Tibial nerve (tissue), 4 donors: ENCODE measurements around the gene LRRC8E. TPM values are rescaled to one million over a fixed set of nuclear protein-coding genes. Genes with fewer than 3 reads are reported as not detected.
A peak's percentile ranks its signal among the peaks of the same experiment; 100 is the strongest.
"Not testable (repeated sequence)": the region's sequence is repeated elsewhere in the genome, so short reads cannot be mapped to it uniquely, and the experiment has no call there.

Experiments used
- DNase-seq, 2 donors: peaks; one replicate each; pipeline ENCODE4 v3.0.0-alpha.2; 2019; ENCODE audit warnings: low spot score in 2 of 2
- H3K27ac ChIP-seq, 4 donors: fragments of 200-600 bp; sonication (generic) in 3 of 4; one replicate each; pipeline ENCODE4 v1.5.1; 2017 to 2019; ENCODE audit warnings: mild to moderate bottlenecking in 1 of 4
- H3K27me3 ChIP-seq, 2 donors: fragments of 200-600 bp; sonication (generic) in 1 of 2; one replicate each; pipeline versions ENCODE4 v1.5.1 to v1.6.0; 2017 to 2019
- H3K36me3 ChIP-seq, 3 donors: fragments of 200-600 bp; sonication (generic); one replicate each; pipeline ENCODE4 v1.5.1; 2018 to 2019
- H3K4me1 ChIP-seq, 4 donors: fragments of 200-600 bp; sonication (generic) in 3 of 4; one replicate each; pipeline ENCODE4 v1.5.1; 2017 to 2019
- H3K4me3 ChIP-seq, 4 donors: fragments of 200-600 bp; sonication (generic) in 3 of 4; one replicate each; pipeline ENCODE4 v1.5.1; 2017 to 2019; ENCODE audit warnings: mild to moderate bottlenecking in 1 of 4, moderate library complexity in 1 of 4
- H3K9me3 ChIP-seq, 4 donors: fragments of 200-600 bp; sonication (generic) in 3 of 4; one replicate each; pipeline ENCODE4 v1.5.1; 2017 to 2019
- EP300 ChIP-seq, 2 donors: sonication (generic); formaldehyde crosslinking; IDR thresholded peaks; one replicate each; pipeline ENCODE4 v1.6.1; 2017; ENCODE audit warnings: antibody characterized with exemption in 2 of 2, mild to moderate bottlenecking in 1 of 2
- POLR2A ChIP-seq, 2 donors: fragments of 450-650 bp; IDR thresholded peaks; one replicate each; pipeline ENCODE4 v1.6.1; 2017; ENCODE audit warnings: antibody characterized with exemption in 2 of 2, mild to moderate bottlenecking in 2 of 2, moderate library complexity in 2 of 2
- WGBS, 2 donors: methylation state at CpG; one replicate each; pipeline ENCODE4 v1.1.5; 2018; 5-methylcytosine and 5-hydroxymethylcytosine counted together
- total RNA-seq, 4 donors: library from RNA; depleted of rRNA; stranded (reverse); fragments of >200 nt; gene quantifications; one replicate each; pipeline ENCODE4 v1.1.0, GENCODE V29; 2016
- TF ChIP-seq, protein P1 (sequence below), 5 experiments: fragments of 200-600 bp in 3 of 5; fragments of 450-650 bp in 2 of 5; sonication (generic) in 3 of 5; IDR thresholded peaks; one replicate each; pipeline ENCODE4 v1.5.1; 2016 to 2019; ENCODE audit warnings: antibody characterized with exemption in 5 of 5, mild to moderate bottlenecking in 3 of 5, moderate library complexity in 2 of 5

Gene LRRC8E
- total RNA-seq, 4 donors from 2014 or later = 0.59 to 1.2 TPM; not detected in 2

DNA sequence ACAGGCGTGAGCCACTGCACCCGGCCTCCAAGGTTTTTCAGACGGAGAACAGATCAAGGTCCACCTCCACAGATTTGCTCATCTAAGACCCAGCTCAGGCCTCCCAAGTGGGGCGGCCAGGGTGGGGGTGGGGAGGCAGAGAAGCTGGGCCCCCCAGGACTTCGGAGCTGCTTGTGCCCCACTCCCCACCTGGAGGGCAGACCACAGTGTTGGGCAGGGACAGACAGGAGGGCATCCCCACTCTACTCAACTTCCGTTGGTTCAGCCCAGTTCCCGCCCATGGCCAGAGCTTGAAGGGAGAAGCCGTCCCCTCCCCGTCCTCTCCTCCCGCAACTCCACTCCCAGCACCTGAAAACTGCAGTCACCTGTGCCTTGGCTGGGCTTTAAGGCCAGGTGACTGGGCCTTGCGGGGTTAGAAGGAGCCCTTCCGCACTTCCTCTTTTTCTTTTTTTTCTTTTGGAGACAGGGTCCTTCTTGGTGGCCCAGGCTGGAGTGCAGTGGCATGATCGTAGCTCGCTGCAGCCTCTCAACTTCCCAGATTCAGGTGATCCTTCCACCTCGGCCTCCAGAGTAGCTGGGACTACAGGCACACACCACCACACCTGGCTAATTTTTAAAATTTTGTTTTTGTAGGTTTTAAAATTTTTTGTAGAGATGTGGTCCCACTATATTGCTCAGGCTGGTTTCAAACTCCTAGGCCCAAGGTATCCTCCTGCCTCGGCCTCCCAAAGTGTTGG lies 734 bp upstream of the LRRC8E start:
- 80 to 83% methylated on average over 16 of the region's 16 CpGs for WGBS, 2 donors
- H3K36me3 ChIP-seq = no peaks in the 10 kb centered on the region
- no peak overlapping the region for H3K27ac ChIP-seq
- no peak overlapping the region for H3K4me3 ChIP-seq
- H3K9me3 ChIP-seq = no peaks in the 10 kb centered on the region
- TF ChIP-seq EP300 (IDR thresholded peaks at IDR 0.05) (no peak), POLR2A (IDR thresholded peaks at IDR 0.05) (no peak)
- H3K27me3 ChIP-seq = peaks cover 0 to 58% of the 10 kb centered on the region in 2 donors
- peaks cover 0 to 7% (median 2%) of the 10 kb centered on the region in 4 donors for H3K4me1 ChIP-seq
- DNase-seq = no peak

DNA sequence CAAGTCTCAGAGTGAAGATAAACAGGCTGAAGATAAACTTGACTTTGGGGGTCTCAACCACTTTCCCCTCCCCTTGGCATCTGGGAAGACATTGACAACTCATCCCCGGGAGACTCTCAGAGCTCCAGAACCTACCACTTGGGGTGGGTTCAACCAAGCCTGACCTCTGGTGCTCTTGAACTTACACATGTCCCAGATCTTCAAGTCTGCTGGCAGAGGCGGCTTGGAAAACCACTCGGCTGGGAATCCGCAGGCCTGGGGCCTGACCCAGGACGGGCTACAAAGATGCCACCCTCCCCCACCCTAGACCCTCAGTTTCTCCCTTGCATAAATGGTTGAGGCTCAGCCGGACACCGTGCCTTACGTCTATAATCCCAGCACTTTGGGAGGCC lies 512 bp downstream of the LRRC8E start:
- Histone ChIP-seq H3K4me3 (peak overlapping the region in 1 of 4 donors; percentile 32), H3K27me3 (peaks cover 0 to 70% of the 10 kb centered on the region in 2 donors), H3K4me1 (peaks cover 0 to 7% (median 2%) of the 10 kb centered on the region in 4 donors), H3K27ac (no peak overlapping the region), H3K9me3 (no peaks in the 10 kb centered on the region), H3K36me3 (no peaks in the 10 kb centered on the region)
- TF ChIP-seq POLR2A (IDR thresholded peaks at IDR 0.05) (no peak), EP300 (IDR thresholded peaks at IDR 0.05) (no peak)
- TF ChIP-seq, protein P1, sequence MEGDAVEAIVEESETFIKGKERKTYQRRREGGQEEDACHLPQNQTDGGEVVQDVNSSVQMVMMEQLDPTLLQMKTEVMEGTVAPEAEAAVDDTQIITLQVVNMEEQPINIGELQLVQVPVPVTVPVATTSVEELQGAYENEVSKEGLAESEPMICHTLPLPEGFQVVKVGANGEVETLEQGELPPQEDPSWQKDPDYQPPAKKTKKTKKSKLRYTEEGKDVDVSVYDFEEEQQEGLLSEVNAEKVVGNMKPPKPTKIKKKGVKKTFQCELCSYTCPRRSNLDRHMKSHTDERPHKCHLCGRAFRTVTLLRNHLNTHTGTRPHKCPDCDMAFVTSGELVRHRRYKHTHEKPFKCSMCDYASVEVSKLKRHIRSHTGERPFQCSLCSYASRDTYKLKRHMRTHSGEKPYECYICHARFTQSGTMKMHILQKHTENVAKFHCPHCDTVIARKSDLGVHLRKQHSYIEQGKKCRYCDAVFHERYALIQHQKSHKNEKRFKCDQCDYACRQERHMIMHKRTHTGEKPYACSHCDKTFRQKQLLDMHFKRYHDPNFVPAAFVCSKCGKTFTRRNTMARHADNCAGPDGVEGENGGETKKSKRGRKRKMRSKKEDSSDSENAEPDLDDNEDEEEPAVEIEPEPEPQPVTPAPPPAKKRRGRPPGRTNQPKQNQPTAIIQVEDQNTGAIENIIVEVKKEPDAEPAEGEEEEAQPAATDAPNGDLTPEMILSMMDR (IDR thresholded peaks at IDR 0.05) = no peak
- DNase-seq = no peak
- 57 to 80% methylated on average over 7 to 8 of the region's 8 CpGs for WGBS, 2 donors

DNA sequence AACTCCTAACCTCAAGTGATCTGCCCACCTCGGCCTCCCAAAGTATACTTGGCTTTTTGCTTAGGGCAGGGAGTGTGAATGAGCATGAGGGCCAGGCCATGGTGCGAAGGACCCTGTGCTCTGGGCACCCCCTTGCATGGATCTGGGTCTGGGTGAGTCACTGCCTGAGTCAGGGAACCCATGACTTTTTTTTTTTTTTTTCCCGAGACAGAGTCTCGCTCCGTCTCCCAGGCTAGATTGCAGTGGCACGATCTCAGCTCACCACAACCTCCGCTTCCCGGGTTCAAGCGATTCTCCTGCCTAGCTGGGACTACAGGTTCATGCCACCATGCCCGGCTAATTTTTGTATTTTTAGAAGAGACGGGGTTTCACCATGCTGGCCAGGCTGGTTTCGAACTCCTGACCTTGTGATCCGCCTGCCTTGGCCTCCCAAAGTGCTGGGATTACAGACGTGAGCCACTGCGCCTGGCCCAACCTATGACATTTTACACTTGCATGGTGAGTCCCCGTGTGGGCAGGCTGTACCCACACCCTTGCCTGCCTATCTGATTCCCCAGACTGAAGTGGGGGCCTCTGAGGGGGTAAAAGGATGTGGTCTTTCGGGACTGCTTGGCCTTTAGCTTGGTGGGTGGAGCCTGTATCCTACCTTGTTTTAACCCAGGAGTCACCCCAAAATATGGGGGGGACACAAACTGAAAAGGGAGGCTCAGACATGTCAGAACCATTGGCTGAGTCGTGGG lies 5.2 kb downstream of the LRRC8E start:
- H3K27ac ChIP-seq, DNase-seq, H3K36me3 ChIP-seq, H3K4me3 ChIP-seq, H3K4me1 ChIP-seq, H3K9me3 ChIP-seq: not testable (repeated sequence)
- 78 to 81% methylated on average over 18 of the region's 18 CpGs for WGBS, 2 donors
- peaks cover 0 to 59% of the 10 kb centered on the region in 2 donors for H3K27me3 ChIP-seq

DNA sequence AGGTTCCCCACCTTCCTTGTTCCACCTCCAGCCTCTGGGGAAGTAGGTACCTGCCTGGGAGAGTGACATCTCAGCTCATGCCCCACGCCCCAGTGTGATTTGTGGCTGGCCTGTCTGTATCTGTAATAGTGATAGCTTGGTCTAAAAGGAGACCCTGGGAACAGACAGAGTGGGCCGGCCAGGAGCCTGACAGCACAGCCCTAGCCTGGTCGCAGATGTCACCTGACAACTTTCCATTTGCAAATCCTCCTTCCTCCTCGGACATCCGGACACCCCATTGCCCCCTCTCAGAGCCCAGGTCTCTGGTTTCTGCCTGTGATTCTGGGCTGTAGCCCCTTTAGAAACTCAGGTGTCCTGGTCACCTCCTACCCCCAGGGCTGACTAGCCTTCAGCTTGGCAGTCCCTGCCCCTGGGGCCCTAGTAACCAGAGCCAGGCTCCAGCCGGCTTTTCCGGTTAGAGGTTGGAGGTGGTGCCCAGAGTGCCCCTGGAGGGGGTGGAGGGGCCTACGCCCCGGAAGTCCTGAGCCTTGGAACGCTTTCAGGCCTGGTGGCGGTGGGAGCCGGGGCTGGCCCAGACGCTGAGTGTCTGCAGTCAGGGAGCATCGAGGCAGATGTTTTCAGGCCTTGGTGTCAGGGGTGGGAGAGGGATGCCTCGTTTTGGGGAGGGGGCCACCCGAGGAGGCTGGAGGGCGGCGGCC lies 6.5 kb downstream of the LRRC8E start:
- TF ChIP-seq POLR2A (IDR thresholded peaks at IDR 0.05) = no peak
- no peak for TF ChIP-seq EP300 (IDR thresholded peaks at IDR 0.05)
- TF ChIP-seq, protein P1 (IDR thresholded peaks at IDR 0.05) = no peak
- Histone ChIP-seq H3K27ac (no peak overlapping the region), H3K4me1 (no peaks in the 10 kb centered on the region), H3K27me3 (peaks cover 0 to 47% of the 10 kb centered on the region in 2 donors), H3K4me3 (no peak overlapping the region), H3K36me3 (no peaks in the 10 kb centered on the region), H3K9me3 (no peaks in the 10 kb centered on the region)
- no peak for DNase-seq
- 41 to 47% methylated on average over 16 to 18 of the region's 18 CpGs for WGBS, 2 donors

DNA sequence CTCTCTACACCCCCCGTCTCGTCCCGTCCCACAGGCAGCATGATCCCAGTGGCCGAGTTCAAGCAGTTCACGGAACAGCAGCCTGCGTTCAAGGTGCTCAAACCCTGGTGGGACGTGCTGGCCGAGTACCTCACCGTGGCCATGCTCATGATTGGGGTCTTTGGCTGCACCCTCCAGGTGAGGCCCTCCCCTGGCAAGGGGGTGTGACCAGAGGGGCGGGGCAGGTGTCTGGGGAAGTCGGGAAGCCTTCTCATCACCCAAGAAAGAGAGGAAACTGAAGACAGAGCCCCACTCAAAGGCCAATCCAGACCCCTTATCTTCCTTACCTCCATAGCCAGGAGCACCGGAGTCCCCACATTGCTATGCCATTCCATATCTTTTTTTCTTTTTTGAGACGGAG lies 7.3 kb downstream of the LRRC8E start:
- Histone ChIP-seq H3K27me3 (peaks cover 0 to 39% of the 10 kb centered on the region in 2 donors), H3K9me3 (no peaks in the 10 kb centered on the region)
- 79 to 84% methylated on average over 7 to 13 of the region's 13 CpGs for WGBS, 2 donors

More for the DNA sequence above, 7.3 kb downstream of the LRRC8E start:
- Histone ChIP-seq H3K4me1 (no peaks in the 10 kb centered on the region), H3K4me3 (no peak overlapping the region), H3K36me3 (no peaks in the 10 kb centered on the region), H3K27ac (no peak overlapping the region)
- TF ChIP-seq EP300 (IDR thresholded peaks at IDR 0.05) (no peak), POLR2A (IDR thresholded peaks at IDR 0.05) (no peak)
- TF ChIP-seq, protein P1 (IDR thresholded peaks at IDR 0.05) = no peak
- no peak for DNase-seq
